SIG-M5 treated with dmso at 0.1 percent for 504 hours (cell line): Measurements from ENCODE around the gene DLGAP4.

Experiments
- DNase-seq: peaks from one replicate; lab custom pipeline; 2025; ENCODE audit not compliant: unreplicated experiment; lab: John Stamatoyannopoulos, UW

The DLGAP4 gene

GRCh38 chr20:36525620-36526365 is 219.7 kb downstream of the DLGAP4 start:
- no peak for DNase-seq

- no peak for DNase-seq
Observed at GRCh38 chr20:36526521-36527011, 220.4 kb downstream of the DLGAP4 start.

- DNase-seq = no peak
Observed at GRCh38 chr20:36527331-36528125, 221.4 kb downstream of the DLGAP4 start.

- DNase-seq = no peak
Observed at GRCh38 chr20:36528176-36528874, 222.2 kb downstream of the DLGAP4 start.

- DNase-seq = no peak
Observed at GRCh38 chr20:36528875-36529417, 222.8 kb downstream of the DLGAP4 start.

GRCh38 chr20:36532388-36532787 is 226.2 kb downstream of the DLGAP4 start:
- DNase-seq = no peak

GRCh38 chr20:36532822-36533221 is 226.7 kb downstream of the DLGAP4 start:
- no peak for DNase-seq

- DNase-seq = no peak
Observed at GRCh38 chr20:36538026-36538722, 232.0 kb downstream of the DLGAP4 start.

GRCh38 chr20:36540551-36541211 is 234.5 kb downstream of the DLGAP4 start:
- DNase-seq = no peak

GRCh38 chr20:36541227-36541767 is 235.2 kb downstream of the DLGAP4 start, which contains the start of gene MYL9:
MYL9 (plus strand) TSS chr20:36541519; CDS start chr20:36544885, 3,366 bp downstream.
- DNase-seq = no peak

GRCh38 chr20:36541768-36542488 is 235.8 kb downstream of the DLGAP4 start:
- DNase-seq = no peak

- DNase-seq = no peak
Observed at GRCh38 chr20:36542516-36543183, 236.5 kb downstream of the DLGAP4 start.

GRCh38 chr20:36543184-36544133 is 237.3 kb downstream of the DLGAP4 start:
- no peak for DNase-seq

- DNase-seq = no peak
Observed at GRCh38 chr20:36544134-36545018, 238.2 kb downstream of the DLGAP4 start.

GRCh38 chr20:36546111-36546736 is 240.1 kb downstream of the DLGAP4 start:
- DNase-seq = no peak
